Gastrocnemius medialis (tissue), 4 donors: ENCODE results near the gene RPRD2. TPM values are rescaled to one million over a fixed set of nuclear protein-coding genes. Genes with fewer than 3 reads are reported as not detected.
"Not testable (repeated sequence)": the region's sequence is repeated elsewhere in the genome, so short reads cannot be mapped to it uniquely, and the experiment has no call there.

Source experiments
- ATAC-seq, 2 donors: fragments of 150-250 bp; one replicate each; pipeline ENCODE4 v1.9.1; 2016
- DNase-seq, 2 donors: peaks; one replicate each; pipeline ENCODE4 v3.0.0-alpha.2; 2019
- H3K27ac ChIP-seq, 4 donors: fragments of 200-600 bp; sonication (generic); 1 replicate in 1 of 4; 2 replicates in 3 of 4; pipeline ENCODE4 v1.5.1; 2016 to 2018; ENCODE audit warnings: mild to moderate bottlenecking in 2 of 4, moderate library complexity in 1 of 4
- H3K27me3 ChIP-seq, 3 donors: fragments of 200-600 bp; sonication (generic) in 2 of 3; 1 replicate in 1 of 3; 2 replicates in 2 of 3; pipeline versions ENCODE4 v1.5.1 to v1.6.0; 2016 to 2019; ENCODE audit warnings: mild to moderate bottlenecking in 1 of 3, moderate library complexity in 1 of 3
- H3K36me3 ChIP-seq, 2 donors: fragments of 200-600 bp; sonication (generic) in 1 of 2; one replicate each; pipeline ENCODE4 v1.5.1; 2017 to 2018
- H3K4me1 ChIP-seq, 2 donors: fragments of 200-600 bp; sonication (generic) in 1 of 2; one replicate each; pipeline ENCODE4 v1.5.1; 2016 to 2017; ENCODE audit warnings: mild to moderate bottlenecking in 2 of 2
- H3K4me3 ChIP-seq, 4 donors: fragments of 200-600 bp; sonication (generic) in 3 of 4; 1 replicate in 1 of 4; 2 replicates in 3 of 4; pipeline ENCODE4 v1.5.1; 2016 to 2019; ENCODE audit warnings: mild to moderate bottlenecking in 2 of 4
- H3K9me3 ChIP-seq, 3 donors: fragments of 200-600 bp; sonication (generic) in 2 of 3; 1 replicate in 1 of 3; 2 replicates in 2 of 3; pipeline ENCODE4 v1.5.1; 2016 to 2019
- POLR2A ChIP-seq, 2 donors: fragments of 450-650 bp; IDR thresholded peaks; one replicate each; pipeline ENCODE4 v1.6.1; 2017; ENCODE audit warnings: antibody characterized with exemption in 2 of 2, mild to moderate bottlenecking in 2 of 2, moderate library complexity in 2 of 2
- in situ Hi-C, 4 donors: fragments of 200-750 bp; cut with MboI; loops; one replicate each; pipeline versions ENCODE4 v1.15.0 to v1.8.0; 2017; ENCODE audit warnings: low sequenced_read_pairs in 4 of 4
- intact Hi-C: fragments of 100-400 bp; cut with DNase I; formaldehyde crosslinking; loops from one replicate; pipeline ENCODE4 v1.15.1; 2023; ENCODE audit warnings: low total_unique reads
- total RNA-seq, 4 donors: library from RNA; depleted of rRNA; stranded (reverse); fragments of >200 nt; gene quantifications; one replicate each; pipeline versions ENCODE4 v1.1.0 to v1.2.3, GENCODE V29; 2016
- TF ChIP-seq, protein P1 (sequence below), 5 experiments: fragments of 450-650 bp in 3 of 5; fragments of 200-600 bp in 2 of 5; sonication (generic) in 2 of 5; IDR thresholded peaks in 4 of 5; conservative IDR thresholded peaks in 1 of 5; 1 replicate in 4 of 5; 2 replicates in 1 of 5; pipeline ENCODE4 v1.5.1; 2016 to 2019; ENCODE audit warnings: antibody characterized with exemption in 5 of 5, mild to moderate bottlenecking in 3 of 5, moderate library complexity in 3 of 5

Gene RPRD2
- 10 to 100 TPM; 18.0 to 28.0 (median 23.1) TPM for total RNA-seq

DNA sequence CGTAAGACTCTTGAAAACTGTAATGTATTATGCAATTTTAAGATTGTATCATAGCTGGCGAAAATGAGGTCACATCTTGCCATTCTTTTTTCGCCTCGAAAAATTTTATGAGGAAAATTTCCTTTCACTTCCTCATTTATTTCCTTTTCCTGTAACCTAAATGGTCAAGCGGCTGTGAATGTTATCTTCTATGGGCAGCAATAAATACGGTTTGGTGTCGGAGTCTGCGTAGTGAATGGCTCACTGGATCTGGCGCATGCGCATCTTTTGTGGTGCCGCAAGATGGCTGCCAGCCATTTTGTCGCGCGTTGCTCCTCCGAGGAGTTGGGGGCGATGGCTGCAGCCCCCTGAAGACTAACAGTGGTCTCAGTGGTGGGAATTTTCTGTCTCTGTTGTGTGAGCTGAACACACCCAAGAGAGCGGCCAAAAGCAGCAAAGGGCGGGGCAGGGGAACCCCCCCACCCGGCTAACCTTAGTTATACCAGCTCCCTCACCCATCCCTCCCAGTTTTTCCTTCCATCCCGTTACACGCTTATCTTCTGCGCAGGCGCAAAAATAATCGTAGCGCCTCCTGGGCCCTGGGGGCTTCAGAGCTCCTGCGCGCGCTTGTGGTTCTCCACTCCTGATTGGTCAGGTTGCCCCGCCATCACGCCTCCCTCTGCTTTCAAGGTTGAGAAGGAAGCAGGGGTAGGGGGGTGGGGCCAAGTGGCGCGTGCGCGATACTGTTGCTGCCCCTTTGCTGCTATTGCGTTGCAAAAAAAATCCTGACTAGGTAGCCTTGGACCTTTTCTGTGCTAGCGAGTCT is at the start of gene RPRD2:
RPRD2 (plus strand) TSS at position 722 of the 805 bp plus-strand sequence. CDS start 568 bp downstream, outside the sequence.
- H3K36me3 ChIP-seq = no peaks in the 10 kb centered on the region
- no peaks in the 10 kb centered on the region for H3K9me3 ChIP-seq
- TF ChIP-seq, protein P1, sequence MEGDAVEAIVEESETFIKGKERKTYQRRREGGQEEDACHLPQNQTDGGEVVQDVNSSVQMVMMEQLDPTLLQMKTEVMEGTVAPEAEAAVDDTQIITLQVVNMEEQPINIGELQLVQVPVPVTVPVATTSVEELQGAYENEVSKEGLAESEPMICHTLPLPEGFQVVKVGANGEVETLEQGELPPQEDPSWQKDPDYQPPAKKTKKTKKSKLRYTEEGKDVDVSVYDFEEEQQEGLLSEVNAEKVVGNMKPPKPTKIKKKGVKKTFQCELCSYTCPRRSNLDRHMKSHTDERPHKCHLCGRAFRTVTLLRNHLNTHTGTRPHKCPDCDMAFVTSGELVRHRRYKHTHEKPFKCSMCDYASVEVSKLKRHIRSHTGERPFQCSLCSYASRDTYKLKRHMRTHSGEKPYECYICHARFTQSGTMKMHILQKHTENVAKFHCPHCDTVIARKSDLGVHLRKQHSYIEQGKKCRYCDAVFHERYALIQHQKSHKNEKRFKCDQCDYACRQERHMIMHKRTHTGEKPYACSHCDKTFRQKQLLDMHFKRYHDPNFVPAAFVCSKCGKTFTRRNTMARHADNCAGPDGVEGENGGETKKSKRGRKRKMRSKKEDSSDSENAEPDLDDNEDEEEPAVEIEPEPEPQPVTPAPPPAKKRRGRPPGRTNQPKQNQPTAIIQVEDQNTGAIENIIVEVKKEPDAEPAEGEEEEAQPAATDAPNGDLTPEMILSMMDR (IDR thresholded peaks at IDR 0.05 in 4 of 5, conservative IDR thresholded peaks at IDR 0.05 in 1 of 5) = peak in 1 of 5 experiments; percentile 14
- peak; percentile 51 to 56 for TF ChIP-seq POLR2A (IDR thresholded peaks at IDR 0.05)
- peak; percentile 100 for DNase-seq
- no peaks in the 10 kb centered on the region for H3K27me3 ChIP-seq
- in situ Hi-C loops = no loop called here
- intact Hi-C loops = loop anchor here (1.0 to 10.0 kb wide), 5 partner anchors 42 to 561 kb away; partner anchors contain the start of genes ANP32E, FALEC, PRPF3 and SETDB1
- H3K27ac ChIP-seq = peak within 1 kb of the TSS; percentile 93 to 97 (median 96)
- peaks cover 23% of the 10 kb centered on the region in 2 donors for H3K4me1 ChIP-seq
- H3K4me3 ChIP-seq = peak within 1 kb of the TSS; percentile 82 to 93 (median 84)
- peak; percentile 91 to 93 for ATAC-seq

DNA sequence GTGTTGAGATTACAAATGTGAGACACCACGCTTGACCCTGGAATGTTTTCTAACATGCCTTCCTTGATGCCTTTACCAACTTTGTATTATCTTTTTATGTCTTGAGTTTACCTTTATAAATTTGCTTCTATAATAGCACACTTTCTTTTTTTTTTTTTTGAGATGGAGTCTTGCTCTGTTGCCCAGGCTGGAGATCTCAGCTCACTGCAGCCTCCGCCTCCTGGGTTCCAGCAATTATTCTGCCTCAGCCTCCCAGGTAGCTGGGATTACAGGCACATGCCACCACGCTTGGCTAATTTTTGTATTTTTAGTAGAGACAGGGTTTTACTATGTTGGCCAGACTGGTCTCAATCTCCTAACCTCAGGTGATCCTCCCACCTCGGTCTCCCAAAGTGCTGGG is 49.3 kb upstream of the RPRD2 start:
- intact Hi-C loops, H3K27me3 ChIP-seq, H3K4me1 ChIP-seq, ATAC-seq, H3K36me3 ChIP-seq, H3K9me3 ChIP-seq, in situ Hi-C loops, H3K4me3 ChIP-seq, DNase-seq, H3K27ac ChIP-seq: not testable (repeated sequence)

DNA sequence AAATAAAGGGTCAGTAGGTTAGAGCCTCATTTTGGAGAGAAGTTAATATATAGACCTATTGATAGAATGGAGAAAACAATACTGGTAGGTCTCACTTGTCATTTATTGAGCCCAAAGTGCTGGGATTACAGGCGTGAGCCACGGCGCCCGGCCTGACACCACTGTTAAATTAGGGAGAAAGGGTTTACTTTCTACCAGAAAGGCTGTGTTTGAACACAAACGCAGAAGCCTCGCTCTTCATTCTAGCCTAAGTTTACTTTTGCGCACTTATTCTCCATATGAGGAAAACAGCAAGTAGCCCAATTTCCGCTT is 43.3 kb upstream of the RPRD2 start:
- intact Hi-C loops = no loop called here
- Histone ChIP-seq H3K36me3 (peaks cover 0 to 9% of the 10 kb centered on the region in 2 donors), H3K27me3 (no peaks in the 10 kb centered on the region), H3K4me3 (peak overlapping the region; percentile 58 to 98 (median 74)), H3K9me3 (no peaks in the 10 kb centered on the region), H3K4me1 (peaks cover 9 to 10% of the 10 kb centered on the region in 2 donors), H3K27ac (peak overlapping the region; percentile 82 to 88 (median 87))
- in situ Hi-C loops = no loop called here
- ATAC-seq (no peak), DNase-seq (no peak)
- TF ChIP-seq, protein P1 (IDR thresholded peaks at IDR 0.05 in 4 of 5, conservative IDR thresholded peaks at IDR 0.05 in 1 of 5) = no peak
- no peak for TF ChIP-seq POLR2A (IDR thresholded peaks at IDR 0.05)

DNA sequence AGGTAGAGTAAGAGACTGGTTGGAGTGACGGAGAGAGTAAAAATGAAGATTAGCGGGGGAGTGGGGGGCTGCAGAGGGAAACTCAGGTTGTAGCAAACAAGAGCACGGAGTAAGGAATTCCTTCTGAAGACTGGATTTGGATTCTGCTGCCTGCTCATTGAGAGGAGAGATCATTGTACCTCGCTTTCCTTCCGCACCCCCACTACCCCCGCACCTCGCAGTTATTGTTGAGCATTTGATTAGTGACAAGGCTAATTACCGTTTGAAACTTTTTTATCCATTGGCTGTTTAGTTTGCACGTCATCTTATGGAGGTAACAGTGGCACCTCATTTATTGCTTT is 42.2 kb upstream of the RPRD2 start:
- ATAC-seq (no peak), DNase-seq (no peak)
- peaks cover 0 to 21% of the 10 kb centered on the region in 2 donors for H3K36me3 ChIP-seq
- H3K4me3 ChIP-seq = peak overlapping the region; percentile 58 to 98 (median 74)
- no peaks in the 10 kb centered on the region for H3K9me3 ChIP-seq
- peaks cover 9 to 10% of the 10 kb centered on the region in 2 donors for H3K4me1 ChIP-seq
- TF ChIP-seq, protein P1 (IDR thresholded peaks at IDR 0.05 in 4 of 5, conservative IDR thresholded peaks at IDR 0.05 in 1 of 5) = no peak
- no peak for TF ChIP-seq POLR2A (IDR thresholded peaks at IDR 0.05)
- peak overlapping the region; percentile 82 to 88 (median 87) for H3K27ac ChIP-seq
- intact Hi-C loops (loop anchor here (1.0 to 2.0 kb wide), 3 partner anchors 39 to 65 kb away; partner anchors contain the start of genes CA14, CIART and RPRD2), in situ Hi-C loops (no loop called here)
- no peaks in the 10 kb centered on the region for H3K27me3 ChIP-seq

DNA sequence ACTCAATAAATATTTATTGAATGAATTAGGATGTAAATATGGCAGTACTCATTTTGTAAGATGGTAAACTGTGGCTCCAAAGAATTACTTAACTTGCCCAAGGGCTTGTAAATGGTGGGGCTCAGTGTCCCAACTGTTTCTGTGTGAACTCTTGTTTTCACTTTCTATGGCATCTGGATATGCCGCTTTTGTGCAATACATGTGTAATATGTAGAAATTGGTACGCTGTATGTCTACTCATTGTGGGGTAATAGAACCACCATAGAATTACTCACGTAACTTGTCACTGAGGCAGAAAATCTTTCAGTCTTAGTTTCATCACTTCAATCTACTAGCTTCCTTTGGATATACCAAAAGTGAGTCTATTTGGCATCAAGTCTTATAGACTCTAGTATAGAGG is 41.6 kb upstream of the RPRD2 start:
- in situ Hi-C loops (no loop called here), intact Hi-C loops (loop anchor here (2.0 kb wide), 1 partner anchor 66 kb away; the partner anchor contains the start of gene CA14)
- peaks cover 9 to 10% of the 10 kb centered on the region in 2 donors for H3K4me1 ChIP-seq
- peaks cover 0 to 26% of the 10 kb centered on the region in 2 donors for H3K36me3 ChIP-seq
- DNase-seq = no peak
- no peaks in the 10 kb centered on the region for H3K27me3 ChIP-seq
- H3K9me3 ChIP-seq = no peaks in the 10 kb centered on the region
- H3K4me3 ChIP-seq = peak overlapping the region; percentile 58 to 98 (median 74)
- peak overlapping the region in 3 of 4 donors; percentile 86 to 88 (median 88) for H3K27ac ChIP-seq
- no peak for ATAC-seq
- TF ChIP-seq, protein P1 (IDR thresholded peaks at IDR 0.05 in 4 of 5, conservative IDR thresholded peaks at IDR 0.05 in 1 of 5) = no peak
- TF ChIP-seq POLR2A (IDR thresholded peaks at IDR 0.05) = no peak
